GM10847 (cell line): Measurements from ENCODE around the gene KIF22.

ENCODE experiments used
- POLR2A ChIP-seq: IDR thresholded peaks from 2 replicates; pipeline ENCODE4 v1.6.1; 2011; ENCODE audit not compliant: insufficient read length; ENCODE audit errors: extremely low read depth

The KIF22 gene

GRCh38 chr16:29765167-29766032 is 25.2 kb upstream of the KIF22 start:
- no peak for TF ChIP-seq POLR2A

DNA sequence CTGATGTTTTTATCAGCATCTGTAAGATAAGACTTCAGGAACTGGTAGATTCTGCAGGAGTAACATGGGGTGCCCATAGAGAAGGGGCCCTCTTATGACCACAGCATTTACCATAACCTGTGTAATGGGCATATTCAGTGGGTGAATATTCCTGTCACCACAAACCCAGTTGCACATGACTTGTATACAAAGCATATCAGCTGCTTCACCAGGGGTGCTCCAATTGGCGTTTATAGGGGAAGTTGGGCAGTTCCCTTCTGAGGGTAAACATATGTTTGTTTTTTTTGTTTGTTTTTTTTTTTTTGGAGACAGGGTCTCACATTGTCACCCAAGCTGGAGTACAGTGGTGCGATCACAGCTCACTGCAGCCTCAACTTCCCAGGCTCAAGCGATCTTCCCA is 24.0 kb upstream of the KIF22 start:
- no peak for TF ChIP-seq POLR2A

- no peak for TF ChIP-seq POLR2A
These were observed 23.5 kb upstream of the KIF22 start for GRCh38 chr16:29767062-29767461.

DNA sequence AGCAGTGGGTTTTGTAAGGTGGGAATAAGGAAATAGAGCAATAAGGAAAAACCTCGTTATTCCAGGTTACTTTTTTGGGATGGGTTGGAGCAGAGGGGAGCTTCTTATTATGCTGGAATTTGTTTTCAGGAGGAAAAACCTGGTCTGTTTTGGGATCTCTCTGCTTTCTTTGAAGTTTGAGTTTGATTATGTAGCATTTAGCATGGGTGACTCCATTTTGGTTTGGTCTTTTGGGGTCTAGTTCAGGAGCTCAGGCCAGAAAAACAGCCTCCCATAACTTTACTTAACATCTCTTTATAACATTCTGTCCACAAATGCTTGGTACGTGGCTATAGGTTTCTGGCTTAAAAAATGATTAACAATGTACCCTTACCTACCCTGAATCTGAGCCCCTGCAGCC is 21.0 kb upstream of the KIF22 start:
- no peak for TF ChIP-seq POLR2A

DNA sequence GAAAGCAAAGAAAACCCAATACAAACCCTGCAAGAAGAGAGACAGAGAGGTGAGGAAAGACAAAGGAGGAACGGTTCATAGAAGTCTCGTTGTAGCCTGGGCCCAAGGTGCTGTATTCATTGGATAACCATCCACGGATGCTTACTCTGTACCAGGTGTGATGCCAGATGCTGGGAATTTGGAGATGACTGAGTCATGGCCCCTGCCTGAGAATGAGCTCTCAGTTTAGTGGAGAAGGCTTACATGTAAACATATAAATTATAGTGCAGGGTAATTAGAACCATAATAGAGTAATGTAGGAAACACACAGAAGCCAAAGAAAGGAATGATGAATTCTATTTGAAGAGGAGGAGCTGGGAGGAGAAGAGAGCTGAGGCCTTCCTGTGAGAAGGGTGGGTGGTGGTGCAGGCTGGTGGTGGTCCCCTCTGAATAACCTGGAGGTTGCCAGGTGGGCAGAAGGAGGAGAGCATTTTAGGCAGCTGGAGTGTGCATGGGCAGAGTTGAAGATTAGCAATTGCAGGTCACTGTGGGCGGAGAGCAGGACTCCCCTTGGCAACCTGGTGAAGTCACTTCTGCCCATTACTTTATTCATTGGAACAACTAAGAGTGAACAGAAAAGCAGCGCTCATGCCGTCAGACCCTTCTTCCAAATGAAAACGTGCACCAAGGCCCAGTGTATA is 20.2 kb upstream of the KIF22 start:
- TF ChIP-seq POLR2A = no peak

- TF ChIP-seq POLR2A = no peak
These were observed 15.8 kb upstream of the KIF22 start for GRCh38 chr16:29774730-29775129.

- no peak for TF ChIP-seq POLR2A
These were observed 14.7 kb upstream of the KIF22 start for GRCh38 chr16:29775742-29776408.

- TF ChIP-seq POLR2A = no peak
These were observed 12.8 kb upstream of the KIF22 start, which contains the start of gene ZG16 for GRCh38 chr16:29777576-29778350. ZG16 (plus strand) TSS chr16:29778256; CDS start chr16:29779267, 1,011 bp downstream.

- no peak for TF ChIP-seq POLR2A
These were observed 11.1 kb upstream of the KIF22 start for GRCh38 chr16:29779474-29779873.

GRCh38 chr16:29784157-29784556 is 6.4 kb upstream of the KIF22 start:
- TF ChIP-seq POLR2A = no peak

DNA sequence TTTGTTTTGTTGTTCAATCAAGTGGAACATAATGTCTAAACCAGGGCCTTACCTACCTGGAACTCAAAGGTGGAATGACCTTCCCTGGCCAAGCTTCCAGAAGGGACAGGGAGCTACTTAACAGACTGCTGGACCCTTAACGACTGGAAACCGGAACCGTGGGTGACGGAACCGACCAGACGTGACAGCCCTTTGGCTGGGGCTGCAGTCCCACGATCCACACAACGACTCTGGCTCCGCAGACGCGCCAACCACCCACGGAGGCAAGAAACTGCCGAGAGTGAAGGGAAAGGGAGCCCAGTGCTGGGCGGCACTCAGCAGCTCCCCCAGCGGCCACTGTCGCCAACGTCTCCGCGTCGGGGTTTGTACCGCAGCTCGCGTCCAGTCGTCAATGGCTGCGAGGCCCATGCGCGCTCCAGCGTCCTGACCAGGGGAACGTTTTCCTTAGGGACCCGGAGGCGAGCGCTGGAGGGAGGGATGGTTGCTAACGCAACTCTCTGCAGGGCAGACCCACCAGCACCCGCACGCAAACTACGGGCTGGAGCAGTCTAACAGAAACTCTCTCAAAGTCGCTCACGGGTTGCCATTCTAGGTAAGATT is 5.5 kb upstream of the KIF22 start:
- no peak for TF ChIP-seq POLR2A

- TF ChIP-seq POLR2A = no peak
These were observed 772 bp upstream of the KIF22 start for GRCh38 chr16:29789775-29790182.

DNA sequence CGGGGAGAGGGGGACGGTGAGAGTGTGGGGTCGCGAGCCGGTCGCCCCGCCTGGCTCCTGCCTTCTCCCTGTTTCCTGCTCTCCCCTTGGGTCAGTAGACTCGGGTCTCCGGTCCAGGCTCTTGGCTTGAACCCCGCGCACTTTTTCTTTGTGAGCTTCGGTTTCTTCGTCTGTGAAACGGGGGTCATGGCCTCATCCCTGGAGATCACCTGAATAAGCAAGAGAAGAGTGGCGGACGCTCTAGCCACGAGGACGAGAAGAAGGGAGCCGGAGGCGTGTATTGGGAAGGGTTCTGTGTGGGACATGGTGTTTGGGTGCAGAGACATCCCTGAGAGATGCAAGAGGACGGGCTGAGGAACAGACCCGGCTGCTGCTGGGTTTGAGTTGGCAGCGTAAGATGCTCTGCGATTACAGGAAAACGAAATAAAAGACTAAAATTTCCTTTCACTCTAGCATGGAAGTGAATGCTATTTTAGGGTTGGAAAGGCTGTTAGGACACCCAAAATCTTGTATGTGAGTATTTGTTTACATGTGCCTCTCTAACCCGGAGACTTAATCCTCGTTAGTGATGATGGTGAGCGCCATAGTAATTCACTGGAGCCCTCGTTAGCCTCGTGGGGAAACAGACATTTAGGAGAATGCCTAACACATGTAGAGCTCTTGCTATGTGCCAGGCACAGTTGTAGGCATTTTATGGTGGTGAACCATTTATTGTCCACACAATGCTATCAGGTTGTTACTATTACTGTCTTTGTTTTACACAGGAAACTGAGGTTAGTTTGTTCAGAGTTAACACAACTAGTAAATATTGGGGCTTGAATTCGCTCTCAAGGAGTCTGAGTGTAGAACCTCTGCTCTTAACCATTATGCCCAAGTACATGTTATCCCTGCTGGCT is 646 bp downstream of the KIF22 start:
- TF ChIP-seq POLR2A = no peak

GRCh38 chr16:29791845-29792807 is 1.6 kb downstream of the KIF22 start:
- TF ChIP-seq POLR2A = no peak
